Measurements from ENCODE around the gene DDX5. TPM values are rescaled to one million over a fixed set of nuclear protein-coding genes. Genes with fewer than 3 reads are reported as not detected.

The DDX5 gene
- total RNA-seq, 2 donors from 2014 or later, result 369 to 444 TPM

- DNase-seq, result no peak
- peak overlapping the region; percentile 98 to 99 for H3K9ac ChIP-seq (ENCODE audit: low read depth in 2 of 2, low read length in 2 of 2)
- H3K36me3 ChIP-seq, result peaks cover 36% of the 10 kb centered on the region
- peaks cover 8% of the 10 kb centered on the region for H3K4me1 ChIP-seq
- H3K4me3 ChIP-seq, result peak overlapping the region; percentile 89
- no peaks in the 10 kb centered on the region for H3K9me3 ChIP-seq
- intact Hi-C loops (cut with DNase I), result no loop called here
- no peak for TF ChIP-seq CTCF (IDR thresholded peaks at IDR 0.05)
- peak overlapping the region; percentile 98 for H3K27ac ChIP-seq
- no peaks in the 10 kb centered on the region for H3K27me3 ChIP-seq
Measured at GRCh38 chr17:64504769-64505339, 1.2 kb downstream of the DDX5 start.

GRCh38 chr17:64503821-64504768, 2.0 kb downstream of the DDX5 start:
- DNase-seq, result no peak
- intact Hi-C loops (cut with DNase I), result no loop called here
- Histone ChIP-seq H3K36me3 (peaks cover 36% of the 10 kb centered on the region), H3K4me1 (peaks cover 8% of the 10 kb centered on the region), H3K9ac (ENCODE audit: low read depth in 2 of 2, low read length in 2 of 2) (peak overlapping the region; percentile 98 to 99), H3K4me3 (peak overlapping the region; percentile 89), H3K9me3 (no peaks in the 10 kb centered on the region), H3K27me3 (no peaks in the 10 kb centered on the region), H3K27ac (peak overlapping the region; percentile 98)
- TF ChIP-seq CTCF (IDR thresholded peaks at IDR 0.05), result no peak

- Histone ChIP-seq H3K4me3 (no peak overlapping the region), H3K27me3 (no peaks in the 10 kb centered on the region), H3K4me1 (peaks cover 8% of the 10 kb centered on the region), H3K9ac (ENCODE audit: low read depth in 2 of 2, low read length in 2 of 2) (peak overlapping the region in 1 of 2 donors; percentile 14), H3K27ac (no peak overlapping the region), H3K36me3 (peaks cover 36% of the 10 kb centered on the region), H3K9me3 (no peaks in the 10 kb centered on the region)
- no peak for DNase-seq
- no peak for TF ChIP-seq CTCF (IDR thresholded peaks at IDR 0.05)
- intact Hi-C loops (cut with DNase I), result no loop called here
Measured at GRCh38 chr17:64503341-64503740, 2.7 kb downstream of the DDX5 start.

- intact Hi-C loops (cut with DNase I), result no loop called here
- no peak for TF ChIP-seq CTCF (IDR thresholded peaks at IDR 0.05)
- H3K9me3 ChIP-seq, result no peaks in the 10 kb centered on the region
- H3K27me3 ChIP-seq, result no peaks in the 10 kb centered on the region
- H3K4me1 ChIP-seq, result peaks cover 8% of the 10 kb centered on the region
- H3K4me3 ChIP-seq, result no peak overlapping the region
- H3K27ac ChIP-seq, result no peak overlapping the region
- H3K36me3 ChIP-seq, result peaks cover 36% of the 10 kb centered on the region
- H3K9ac ChIP-seq (ENCODE audit: low read depth in 2 of 2, low read length in 2 of 2), result no peak overlapping the region
- DNase-seq, result no peak
Measured at GRCh38 chr17:64502809-64503208, 3.3 kb downstream of the DDX5 start.

GRCh38 chr17:64502021-64502420, 4.1 kb downstream of the DDX5 start:
- H3K9me3 ChIP-seq, result no peaks in the 10 kb centered on the region
- H3K27me3 ChIP-seq, result no peaks in the 10 kb centered on the region
- intact Hi-C loops (cut with DNase I), result no loop called here
- DNase-seq, result no peak
- no peak overlapping the region for H3K9ac ChIP-seq (ENCODE audit: low read depth in 2 of 2, low read length in 2 of 2)
- no peak for TF ChIP-seq CTCF (IDR thresholded peaks at IDR 0.05)
- H3K27ac ChIP-seq, result no peak overlapping the region
- peaks cover 8% of the 10 kb centered on the region for H3K4me1 ChIP-seq
- H3K36me3 ChIP-seq, result peaks cover 36% of the 10 kb centered on the region
- no peak overlapping the region for H3K4me3 ChIP-seq

Measured in colonic mucosa (tissue), 4 donors.